Neuronal stem cell (in vitro differentiated cells): Measurements from ENCODE around the gene ROBO1.

ENCODE experiments used
- DNase-seq: peaks from one replicate; pipeline ENCODE4 v3.0.0-alpha.2; 2013; ENCODE audit warnings: low spot score
- H2AFZ ChIP-seq: one replicate; pipeline ENCODE4 v1.6.1; 2013; ENCODE audit warnings: mild to moderate bottlenecking, low read length, inconsistent platforms
- H2AK5ac ChIP-seq: 2 replicates; pipeline ENCODE4 v1.6.1; 2013; ENCODE audit warnings: low read depth, mild to moderate bottlenecking, inconsistent platforms, low read length, moderate library complexity, mixed read lengths
- H2BK120ac ChIP-seq: 2 replicates; pipeline ENCODE4 v1.6.1; 2013; ENCODE audit warnings: low read depth, mild to moderate bottlenecking, inconsistent platforms, low read length, moderate library complexity, mixed read lengths
- H2BK12ac ChIP-seq: one replicate; pipeline ENCODE4 v1.6.1; 2013; ENCODE audit warnings: low read length, inconsistent platforms
- H2BK15ac ChIP-seq: 2 replicates; pipeline ENCODE4 v1.6.1; 2013; ENCODE audit warnings: mild to moderate bottlenecking, low read length, inconsistent platforms, mixed read lengths
- H2BK5ac ChIP-seq: one replicate; pipeline ENCODE4 v1.6.1; 2013; ENCODE audit warnings: inconsistent platforms, mild to moderate bottlenecking, low read length, moderate library complexity
- H3K14ac ChIP-seq: one replicate; pipeline ENCODE4 v1.6.1; 2013; ENCODE audit warnings: low read length, inconsistent platforms
- H3K18ac ChIP-seq: 2 replicates; pipeline ENCODE4 v1.6.1; 2013; ENCODE audit warnings: low read length, inconsistent platforms
- H3K23ac ChIP-seq: 2 replicates; pipeline ENCODE4 v1.6.1; 2013; ENCODE audit warnings: low read depth, mild to moderate bottlenecking, mixed read lengths, low read length, inconsistent platforms; ENCODE audit not compliant: poor library complexity
- H3K27ac ChIP-seq: replicated peaks from 3 replicates; pipeline ENCODE4 v1.5.1; 2013; ENCODE audit warnings: low read length, inconsistent platforms
- H3K27me3 ChIP-seq, 3 experiments: 2 replicates each; pipeline ENCODE4 v1.6.1; 2013; ENCODE audit warnings: low read length in 3 of 3, mild to moderate bottlenecking in 2 of 3, inconsistent platforms in 1 of 3, low read depth in 1 of 3, mixed read lengths in 1 of 3, moderate library complexity in 1 of 3; ENCODE audit not compliant: control insufficient read depth in 3 of 3, insufficient read depth in 3 of 3
- H3K36me3 ChIP-seq, 2 donors: replicated peaks in 1 of 2; 2 replicates each; pipeline ENCODE4 v1.6.1; 2013; ENCODE audit warnings: low read length in 2 of 2; ENCODE audit not compliant: control insufficient read depth in 2 of 2, insufficient read depth in 2 of 2
- H3K4ac ChIP-seq: 2 replicates; pipeline ENCODE4 v1.6.1; 2013; ENCODE audit warnings: inconsistent platforms, mild to moderate bottlenecking, low read length, moderate library complexity
- H3K4me1 ChIP-seq, 2 donors: 1 replicate in 1 of 2; 2 replicates in 1 of 2; pipeline ENCODE4 v1.6.1; 2013; ENCODE audit warnings: low read length in 2 of 2, low read depth in 1 of 2; ENCODE audit not compliant: control insufficient read depth in 2 of 2, insufficient read depth in 1 of 2
- H3K4me2 ChIP-seq: one replicate; pipeline ENCODE4 v1.6.1; 2013; ENCODE audit warnings: mild to moderate bottlenecking, low read length, inconsistent platforms; ENCODE audit not compliant: insufficient read depth, poor library complexity, severe bottlenecking
- H3K4me3 ChIP-seq, 2 donors: 2 replicates each; pipeline ENCODE4 v1.5.1; 2013; ENCODE audit warnings: low read length in 2 of 2, mild to moderate bottlenecking in 2 of 2, inconsistent platforms in 1 of 2, moderate library complexity in 1 of 2
- H3K79me1 ChIP-seq: one replicate; pipeline ENCODE4 v1.6.1; 2013; ENCODE audit warnings: low read depth, mild to moderate bottlenecking, inconsistent platforms, low read length, moderate library complexity
- H3K9ac ChIP-seq: one replicate; pipeline ENCODE4 v1.6.1; 2013; ENCODE audit warnings: mild to moderate bottlenecking, low read depth, low read length, inconsistent platforms; ENCODE audit not compliant: poor library complexity
- H3K9me3 ChIP-seq, 2 donors: replicated peaks in 1 of 2; 2 replicates each; pipeline versions ENCODE3 to v1.6.1; 2013; ENCODE audit warnings: low read length in 2 of 2, mild to moderate bottlenecking in 2 of 2, inconsistent platforms in 1 of 2, low read depth in 1 of 2, mixed read lengths in 1 of 2, moderate library complexity in 1 of 2; ENCODE audit not compliant: control insufficient read depth in 2 of 2, insufficient read depth in 1 of 2
- H4K8ac ChIP-seq: one replicate; pipeline ENCODE4 v1.6.1; 2013; ENCODE audit warnings: low read depth, mild to moderate bottlenecking, inconsistent platforms, low read length, moderate library complexity
- H4K91ac ChIP-seq: one replicate; pipeline ENCODE4 v1.6.1; 2013; ENCODE audit warnings: low read length, low read depth, mild to moderate bottlenecking, inconsistent platforms; ENCODE audit not compliant: poor library complexity
- WGBS, 2 donors: extraction: QIAGEN DNeasy Blood & Tissue Kit; methylation state at CpG; one replicate each; pipeline ENCODE4 v1.1.7; 2013; ENCODE audit warnings: missing lambda C conversion rate in 2 of 2, mixed read lengths in 1 of 2; ENCODE audit not compliant: insufficient read length in 2 of 2, insufficient replicate concordance in 1 of 2; ENCODE audit errors: extremely low coverage in 2 of 2; 5-methylcytosine and 5-hydroxymethylcytosine counted together

Gene ROBO1

GRCh38 chr3:79670178-79670577 lies 97.6 kb downstream of the ROBO1 start:
- no peak overlapping the region for H2BK5ac ChIP-seq
- H3K9ac ChIP-seq, result no peak overlapping the region
- H3K79me1 ChIP-seq, result no peaks in the 10 kb centered on the region
- H2BK120ac ChIP-seq, result no peak overlapping the region
- H3K18ac ChIP-seq, result no peak overlapping the region
- no peak overlapping the region for H2AK5ac ChIP-seq
- H4K8ac ChIP-seq, result no peak overlapping the region
- no peak overlapping the region for H2BK15ac ChIP-seq
- H3K4ac ChIP-seq, result no peak overlapping the region
- H3K36me3 ChIP-seq, result no peaks in the 10 kb centered on the region
- no peak for DNase-seq
- no peak overlapping the region for H3K14ac ChIP-seq
- H3K23ac ChIP-seq, result no peak overlapping the region
- no peaks in the 10 kb centered on the region for H3K4me1 ChIP-seq
- H4K91ac ChIP-seq, result no peak overlapping the region
- WGBS, 2 donors, result no CpG with 5 or more reads among the region's 3 CpGs
- H3K9me3 ChIP-seq, result no peaks in the 10 kb centered on the region
- H3K27ac ChIP-seq, result no peak overlapping the region
- H2AFZ ChIP-seq, result no peak overlapping the region
- no peak overlapping the region for H3K4me3 ChIP-seq
- no peak overlapping the region for H2BK12ac ChIP-seq
- H3K27me3 ChIP-seq, result no peaks in the 10 kb centered on the region
- H3K4me2 ChIP-seq, result no peak overlapping the region

GRCh38 chr3:79664455-79664854 lies 103.3 kb downstream of the ROBO1 start:
- Histone ChIP-seq H2BK12ac (no peak overlapping the region), H3K4me3 (no peak overlapping the region), H3K27ac (no peak overlapping the region), H4K8ac (no peak overlapping the region), H2BK15ac (no peak overlapping the region), H3K36me3 (no peaks in the 10 kb centered on the region), H3K4ac (no peak overlapping the region), H2AK5ac (no peak overlapping the region), H2BK120ac (no peak overlapping the region), H3K9me3 (no peaks in the 10 kb centered on the region), H3K14ac (no peak overlapping the region), H2AFZ (no peak overlapping the region), H3K18ac (no peak overlapping the region), H2BK5ac (no peak overlapping the region), H4K91ac (no peak overlapping the region), H3K79me1 (no peaks in the 10 kb centered on the region), H3K4me2 (no peak overlapping the region), H3K9ac (no peak overlapping the region), H3K23ac (no peak overlapping the region), H3K27me3 (no peaks in the 10 kb centered on the region), H3K4me1 (no peaks in the 10 kb centered on the region)
- DNase-seq, result no peak
- WGBS, 2 donors, result no CpG with 5 or more reads among the region's 7 CpGs

- no peak overlapping the region for H2AFZ ChIP-seq
- no peak overlapping the region for H3K27ac ChIP-seq
- H3K79me1 ChIP-seq, result no peaks in the 10 kb centered on the region
- no peak overlapping the region for H4K8ac ChIP-seq
- H3K14ac ChIP-seq, result no peak overlapping the region
- no peak overlapping the region for H2BK15ac ChIP-seq
- H3K27me3 ChIP-seq, result no peaks in the 10 kb centered on the region
- no peak overlapping the region for H3K23ac ChIP-seq
- no peak overlapping the region for H3K4ac ChIP-seq
- H3K18ac ChIP-seq, result no peak overlapping the region
- H3K4me3 ChIP-seq, result no peak overlapping the region
- DNase-seq, result no peak
- H3K36me3 ChIP-seq, result no peaks in the 10 kb centered on the region
- no peak overlapping the region for H2BK120ac ChIP-seq
- H2BK5ac ChIP-seq, result no peak overlapping the region
- H3K4me1 ChIP-seq, result no peaks in the 10 kb centered on the region
- no peak overlapping the region for H2BK12ac ChIP-seq
- no peaks in the 10 kb centered on the region for H3K9me3 ChIP-seq
- no CpG with 5 or more reads among the region's 3 CpGs for WGBS, 2 donors
- H3K9ac ChIP-seq, result no peak overlapping the region
- no peak overlapping the region for H4K91ac ChIP-seq
- H2AK5ac ChIP-seq, result no peak overlapping the region
- no peak overlapping the region for H3K4me2 ChIP-seq
Measured at GRCh38 chr3:79661896-79662295, 105.9 kb downstream of the ROBO1 start.

- Histone ChIP-seq H2AFZ (no peak overlapping the region), H3K9ac (no peak overlapping the region), H3K4me3 (no peak overlapping the region), H3K36me3 (no peaks in the 10 kb centered on the region), H3K14ac (no peak overlapping the region), H2BK120ac (no peak overlapping the region), H3K27me3 (no peaks in the 10 kb centered on the region), H4K8ac (no peak overlapping the region), H2BK15ac (no peak overlapping the region), H3K18ac (no peak overlapping the region), H4K91ac (no peak overlapping the region), H3K4me2 (no peak overlapping the region), H3K9me3 (no peaks in the 10 kb centered on the region), H3K27ac (no peak overlapping the region), H2AK5ac (no peak overlapping the region), H3K4ac (no peak overlapping the region), H3K4me1 (no peaks in the 10 kb centered on the region), H3K79me1 (no peaks in the 10 kb centered on the region), H3K23ac (no peak overlapping the region), H2BK5ac (no peak overlapping the region), H2BK12ac (no peak overlapping the region)
- DNase-seq, result no peak
Measured at GRCh38 chr3:79657076-79657475, 110.7 kb downstream of the ROBO1 start.
